Measurements from ENCODE around the gene DOCK6.

The DOCK6 gene

DNA sequence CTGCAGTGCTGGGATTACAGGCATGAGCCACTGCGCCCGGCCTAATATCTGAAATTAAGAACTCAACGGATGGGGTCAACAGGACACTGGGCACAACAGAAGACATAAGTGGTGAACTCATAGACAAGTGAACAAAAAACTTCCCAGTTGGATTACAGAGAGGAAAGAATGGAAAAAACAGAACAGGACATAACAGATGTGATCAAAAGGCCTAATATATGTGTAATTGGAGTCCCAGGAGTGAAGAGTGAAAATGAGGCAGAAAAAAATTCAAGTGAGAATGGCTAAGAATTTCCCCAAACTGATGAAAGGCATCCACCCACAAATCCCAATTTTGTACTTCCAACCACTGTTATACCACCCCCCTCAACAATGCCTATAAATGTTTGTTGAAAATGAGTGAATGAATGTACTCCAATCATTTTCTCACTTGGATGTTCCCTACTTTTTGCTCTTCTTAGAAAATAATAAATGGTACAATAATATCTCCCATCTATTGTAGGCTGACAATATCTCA lies 41.2 kb downstream of the DOCK6 start:
- no peak for DNase-seq

GRCh38 chr19:11214387-11214786 lies 47.9 kb downstream of the DOCK6 start:
- no peak for DNase-seq

GRCh38 chr19:11210656-11210928 lies 51.7 kb downstream of the DOCK6 start:
- no peak for DNase-seq

- no peak for DNase-seq
These were observed 52.3 kb downstream of the DOCK6 start for GRCh38 chr19:11209839-11210655.

GRCh38 chr19:11208561-11209471 lies 53.5 kb downstream of the DOCK6 start:
- DNase-seq: no peak

DNA sequence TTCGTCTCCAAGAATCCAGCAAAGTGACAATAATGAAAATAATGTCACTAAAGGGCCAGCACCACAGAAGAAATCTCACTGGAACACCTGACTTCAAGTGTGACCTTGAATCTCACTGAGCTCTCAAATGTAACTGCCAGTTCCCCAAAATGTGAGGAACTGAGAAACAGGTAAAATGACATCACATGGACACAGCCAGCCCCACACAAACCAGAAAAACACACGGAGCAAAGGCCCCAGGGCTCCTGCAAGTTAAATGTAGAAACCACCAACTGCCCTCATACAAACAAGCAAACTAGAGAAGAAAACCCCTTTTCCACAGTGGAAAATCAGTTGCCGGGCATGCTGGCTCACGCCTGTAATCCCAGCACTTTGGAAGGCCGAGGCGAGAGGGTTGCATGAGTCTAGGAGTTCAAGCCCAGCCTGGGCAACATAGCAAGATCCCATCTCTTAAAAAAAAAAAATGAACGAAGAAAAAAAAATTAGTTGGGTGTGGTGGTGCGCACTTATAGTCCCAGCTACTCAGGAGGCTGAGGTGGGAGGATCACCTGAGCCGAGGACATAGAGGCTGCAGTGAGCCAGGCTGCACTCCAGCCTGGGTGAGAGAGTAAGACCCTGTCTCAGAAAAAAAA lies 56.3 kb downstream of the DOCK6 start:
- no peak for DNase-seq

DNA sequence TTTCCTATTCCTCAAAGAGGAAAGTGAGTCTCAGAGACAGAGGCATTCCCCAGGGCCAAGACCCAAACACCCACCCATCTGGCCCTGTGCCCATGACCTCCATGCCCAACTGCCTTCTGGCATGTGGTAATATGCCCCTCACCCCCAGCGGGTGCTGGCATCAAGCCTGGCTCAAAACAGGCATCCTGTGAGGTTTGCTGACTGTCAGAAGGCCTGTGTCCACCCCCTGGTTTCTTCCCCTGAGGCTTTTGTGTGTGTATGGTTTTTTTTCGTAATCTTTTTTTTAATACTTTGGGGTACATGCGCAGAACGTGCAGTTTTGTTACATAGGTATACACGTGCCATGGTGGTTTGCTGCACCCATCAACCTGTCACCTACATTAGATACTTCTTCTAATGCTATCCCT lies 57.4 kb downstream of the DOCK6 start:
- DNase-seq: no peak

- DNase-seq: no peak
These were observed 58.2 kb downstream of the DOCK6 start for GRCh38 chr19:11204076-11204602.

- DNase-seq: no peak
These were observed 58.9 kb downstream of the DOCK6 start for GRCh38 chr19:11203194-11204075.

DNA sequence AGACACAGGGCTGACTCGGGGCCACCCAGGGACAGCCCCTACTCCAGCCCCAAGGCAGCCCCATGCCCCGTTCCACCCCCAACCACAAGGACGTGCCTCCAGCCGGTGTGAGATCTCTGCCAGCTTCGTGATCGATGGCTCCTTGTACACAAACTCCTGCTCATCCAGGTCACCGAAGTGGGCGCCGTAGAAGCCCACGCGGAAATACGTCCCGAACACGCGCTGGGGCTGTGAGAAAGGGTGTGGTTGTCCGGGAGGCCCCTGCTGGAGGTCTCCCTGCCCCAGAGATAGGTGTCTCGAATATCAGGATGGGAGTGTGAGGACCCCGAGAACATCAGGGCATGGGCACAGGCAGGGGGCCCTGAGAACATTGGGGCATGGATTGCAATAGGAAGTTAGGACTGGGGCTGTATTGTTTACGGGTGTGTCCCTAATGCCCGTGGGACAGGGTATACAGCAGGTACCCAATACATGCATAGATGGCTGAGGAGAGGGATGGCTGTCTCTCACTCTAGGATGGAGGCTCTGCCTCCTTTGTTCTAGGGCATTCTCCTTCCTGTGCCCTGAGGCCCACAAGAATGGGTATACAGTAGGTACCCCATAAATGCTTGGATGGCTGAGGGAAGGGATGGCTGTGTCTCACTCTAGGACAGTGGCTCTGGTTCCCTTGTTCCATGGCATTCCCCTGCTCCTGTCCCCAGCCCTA lies 59.7 kb downstream of the DOCK6 start:
- no peak for DNase-seq

DNA sequence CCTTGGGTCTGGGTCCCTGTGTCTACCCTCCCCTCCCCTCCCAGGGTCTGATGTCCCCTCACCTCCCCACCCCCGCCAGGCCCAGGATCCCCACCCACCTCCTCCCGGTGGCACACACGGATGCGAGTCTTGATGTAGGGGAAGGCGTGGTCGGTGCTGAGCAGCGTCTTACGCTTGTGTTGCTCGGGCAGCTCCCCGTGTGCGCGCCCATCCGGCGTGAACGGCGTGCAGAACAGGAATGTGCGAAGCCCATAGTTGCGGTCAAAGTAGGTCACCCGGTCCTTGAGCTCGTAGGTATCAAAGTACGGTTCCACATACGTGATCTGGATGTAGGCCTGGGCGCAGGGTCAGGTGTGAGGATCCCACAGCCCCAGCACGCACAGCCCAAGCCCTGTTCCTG lies 60.5 kb downstream of the DOCK6 start:
- DNase-seq: no peak

DNA sequence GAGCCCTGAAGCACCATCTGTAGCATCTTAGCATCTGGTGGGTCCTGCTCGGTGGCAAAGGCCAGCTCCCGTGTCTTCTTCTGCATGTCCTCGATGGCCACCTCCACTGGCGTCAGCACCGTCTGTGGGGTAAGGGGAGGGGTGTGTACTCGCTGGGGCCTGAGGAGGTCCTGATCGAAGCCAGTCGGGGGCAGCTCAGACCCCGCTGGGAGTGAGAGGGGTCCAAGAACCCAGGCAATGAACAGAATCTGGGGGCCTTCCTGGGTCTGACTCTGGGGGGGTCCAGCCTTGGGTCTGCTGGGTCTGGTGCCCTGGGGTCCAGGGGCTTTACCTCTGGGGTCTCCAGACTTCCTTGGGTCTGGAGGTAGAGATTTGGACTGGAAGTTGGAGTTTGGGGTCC lies 61.4 kb downstream of the DOCK6 start:
- no peak for DNase-seq

DNA sequence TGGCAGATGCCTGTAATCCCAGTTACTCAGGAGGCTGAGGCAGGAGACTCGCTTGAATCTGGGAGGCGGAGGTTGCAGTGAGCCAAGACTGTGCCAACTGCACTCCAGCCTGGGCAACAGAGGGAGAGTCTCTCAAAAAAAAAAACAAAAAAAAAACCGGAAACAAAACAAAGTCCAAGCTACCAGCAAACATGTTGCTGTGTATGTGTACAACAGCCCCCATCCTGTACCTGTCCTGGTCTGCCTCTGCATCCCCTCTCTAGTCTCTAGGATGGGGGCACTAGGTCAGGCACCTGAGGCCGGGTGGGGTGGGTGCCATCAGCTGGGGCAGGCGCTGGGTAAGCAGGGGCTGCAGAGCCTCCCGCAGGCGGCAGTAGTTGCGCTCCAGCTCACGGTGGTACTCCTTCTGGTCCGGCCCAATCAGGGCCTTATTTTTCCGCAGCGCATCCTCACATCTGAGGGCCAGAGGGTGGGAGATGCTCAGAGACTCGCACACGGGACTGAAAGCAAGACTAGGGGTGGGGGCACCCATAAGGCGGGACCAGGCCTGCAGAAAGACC lies 62.2 kb downstream of the DOCK6 start:
- DNase-seq: no peak

DNA sequence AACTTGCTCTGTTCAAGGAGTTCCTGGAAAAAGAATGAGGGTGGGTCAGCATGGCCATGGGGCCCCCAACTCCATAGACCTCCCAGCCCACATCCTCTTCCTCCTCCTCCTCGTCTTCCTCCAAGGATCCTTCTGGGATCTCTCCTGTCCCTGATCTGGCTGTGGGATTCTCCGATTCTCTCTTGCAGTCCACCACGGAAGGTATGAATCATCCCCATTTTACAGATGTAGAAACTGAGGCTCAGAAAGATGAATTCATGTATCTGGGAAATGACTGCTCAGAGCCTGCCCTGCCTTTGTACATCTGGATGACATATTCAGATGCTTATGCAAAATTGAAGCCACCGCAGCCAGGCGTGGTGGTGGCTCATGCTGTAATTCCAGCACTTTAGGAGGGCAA lies 62.8 kb downstream of the DOCK6 start:
- DNase-seq: no peak

- no peak for DNase-seq
These were observed 63.4 kb downstream of the DOCK6 start for GRCh38 chr19:11198769-11199424.

GRCh38 chr19:11198175-11198534 lies 64.2 kb downstream of the DOCK6 start:
- no peak for DNase-seq

DNA sequence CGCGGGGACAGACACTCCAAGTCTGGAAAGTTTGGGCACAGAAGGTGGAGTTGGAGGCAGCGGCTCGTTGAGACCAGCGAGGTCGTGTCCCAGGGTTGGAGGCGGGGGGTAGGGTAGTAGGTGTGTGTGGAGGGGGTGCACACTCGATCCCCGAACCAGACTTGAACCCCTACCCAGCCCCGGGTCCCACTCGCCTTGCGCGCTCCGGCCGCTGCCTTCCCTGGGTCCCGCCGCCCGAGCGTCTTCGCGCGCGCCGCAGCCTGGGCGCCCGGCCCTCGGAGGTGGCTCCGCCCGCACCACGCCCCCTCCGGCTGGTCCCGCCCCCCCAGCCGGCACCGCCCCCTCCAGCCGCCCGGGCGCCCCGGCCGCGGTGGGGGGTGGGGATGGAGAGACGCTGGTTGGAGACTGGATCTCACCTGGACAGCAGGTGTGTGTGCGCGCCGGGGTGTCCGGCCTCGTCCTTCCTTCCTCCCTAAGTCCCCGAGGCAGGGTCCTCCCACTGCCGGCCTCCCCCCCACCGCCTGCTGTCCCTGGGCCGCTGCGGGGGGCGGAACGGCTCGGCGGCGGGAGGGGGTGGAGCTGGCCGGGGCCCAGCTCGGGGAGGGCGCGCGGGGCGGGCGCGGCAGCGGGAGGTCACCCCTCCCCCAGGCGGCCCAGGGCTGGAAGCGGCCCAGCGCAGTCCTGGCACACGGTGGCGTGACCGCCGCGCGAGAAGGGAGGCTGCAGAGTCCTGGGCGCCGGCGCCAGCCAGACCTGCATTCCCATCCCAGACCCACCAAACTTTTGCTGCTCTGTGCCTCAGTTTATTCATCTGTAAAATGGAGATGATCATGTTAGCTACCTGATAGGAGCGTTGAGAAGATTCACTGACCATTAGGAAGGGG lies 64.8 kb downstream of the DOCK6 start, which contains the start of gene KANK2:
Gene KANK2 (minus strand): TSS at position 255 of the 884 bp plus-strand sequence. CDS start 3,034 bp downstream, outside the sequence.
- peak; percentile 43 for DNase-seq

GRCh38 chr19:11196406-11197287 lies 65.7 kb downstream of the DOCK6 start:
- no peak for DNase-seq

Data from GOT3 (cell line).